ENCODE data around the gene TOM1L2. TPM values are rescaled to one million over a fixed set of nuclear protein-coding genes. Genes with fewer than 3 reads are reported as not detected.

The TOM1L2 gene
- total RNA-seq, 1 donor from 2014 or later: 88.6 TPM

DNA sequence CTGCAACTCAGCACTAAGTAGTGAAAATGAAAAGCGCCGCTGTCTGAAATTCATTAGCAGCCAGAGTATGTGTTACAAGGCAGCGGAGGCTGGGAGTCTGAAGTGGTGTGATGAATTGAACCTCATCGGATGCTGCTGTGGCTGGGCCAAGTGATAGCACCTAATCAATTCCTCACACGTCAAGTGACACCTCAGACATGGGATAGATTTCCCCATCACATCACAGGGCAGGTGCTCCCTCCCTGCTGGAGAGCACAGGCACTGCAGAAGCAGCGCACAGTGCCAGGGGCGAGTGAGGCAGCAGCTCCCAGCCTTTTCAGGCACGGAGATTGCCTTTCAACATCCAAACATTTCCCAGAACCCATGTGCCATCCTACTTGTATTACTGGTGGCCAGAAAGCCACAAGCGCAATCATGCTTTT is 32.7 kb upstream of the TOM1L2 start:
- Histone ChIP-seq H3K27ac (no peak overlapping the region), H3K4me3 (no peak overlapping the region), H3K9me3 (no peaks in the 10 kb centered on the region), H3K36me3 (no peaks in the 10 kb centered on the region), H3K4me1 (no peaks in the 10 kb centered on the region), H3K27me3 (no peaks in the 10 kb centered on the region)
- intact Hi-C loops (cut with DNase I): no loop called here
- TF ChIP-seq POLR2A (IDR thresholded peaks at IDR 0.05) (no peak), POLR2AphosphoS5 (IDR thresholded peaks at IDR 0.05; ENCODE audit: insufficient read depth in 1 of 2, low read depth in 1 of 2) (no peak)
- TF ChIP-seq, protein P1, sequence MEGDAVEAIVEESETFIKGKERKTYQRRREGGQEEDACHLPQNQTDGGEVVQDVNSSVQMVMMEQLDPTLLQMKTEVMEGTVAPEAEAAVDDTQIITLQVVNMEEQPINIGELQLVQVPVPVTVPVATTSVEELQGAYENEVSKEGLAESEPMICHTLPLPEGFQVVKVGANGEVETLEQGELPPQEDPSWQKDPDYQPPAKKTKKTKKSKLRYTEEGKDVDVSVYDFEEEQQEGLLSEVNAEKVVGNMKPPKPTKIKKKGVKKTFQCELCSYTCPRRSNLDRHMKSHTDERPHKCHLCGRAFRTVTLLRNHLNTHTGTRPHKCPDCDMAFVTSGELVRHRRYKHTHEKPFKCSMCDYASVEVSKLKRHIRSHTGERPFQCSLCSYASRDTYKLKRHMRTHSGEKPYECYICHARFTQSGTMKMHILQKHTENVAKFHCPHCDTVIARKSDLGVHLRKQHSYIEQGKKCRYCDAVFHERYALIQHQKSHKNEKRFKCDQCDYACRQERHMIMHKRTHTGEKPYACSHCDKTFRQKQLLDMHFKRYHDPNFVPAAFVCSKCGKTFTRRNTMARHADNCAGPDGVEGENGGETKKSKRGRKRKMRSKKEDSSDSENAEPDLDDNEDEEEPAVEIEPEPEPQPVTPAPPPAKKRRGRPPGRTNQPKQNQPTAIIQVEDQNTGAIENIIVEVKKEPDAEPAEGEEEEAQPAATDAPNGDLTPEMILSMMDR (IDR thresholded peaks at IDR 0.05): no peak
- no peak for DNase-seq (ENCODE audit: extremely low spot score in 2 of 2)

DNA sequence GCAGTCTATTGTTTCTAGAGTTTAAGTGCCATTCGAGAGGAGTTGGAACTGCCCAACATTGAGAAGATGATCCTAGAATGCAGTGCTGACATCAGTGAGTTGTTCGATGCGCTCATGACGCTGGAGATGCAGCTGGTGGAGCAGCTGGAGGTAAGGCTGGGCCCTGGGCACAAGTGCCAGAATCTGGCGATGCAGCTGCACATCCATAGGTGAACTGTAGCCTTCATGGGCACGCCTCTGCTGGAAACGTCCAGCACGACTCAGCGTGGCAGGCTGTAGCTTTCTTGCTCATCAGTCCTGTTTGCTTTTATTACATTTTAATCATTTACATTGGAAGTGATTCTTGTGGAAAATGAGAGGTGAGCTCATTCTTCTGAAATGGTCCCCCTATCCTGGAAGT is 32.1 kb upstream of the TOM1L2 start:
- Histone ChIP-seq H3K36me3 (no peaks in the 10 kb centered on the region), H3K4me3 (no peak overlapping the region), H3K27ac (no peak overlapping the region), H3K4me1 (no peaks in the 10 kb centered on the region), H3K27me3 (no peaks in the 10 kb centered on the region), H3K9me3 (no peaks in the 10 kb centered on the region)
- intact Hi-C loops (cut with DNase I): no loop called here
- no peak for DNase-seq (ENCODE audit: extremely low spot score in 2 of 2)
- TF ChIP-seq POLR2A (IDR thresholded peaks at IDR 0.05) (no peak), POLR2AphosphoS5 (IDR thresholded peaks at IDR 0.05; ENCODE audit: insufficient read depth in 1 of 2, low read depth in 1 of 2) (no peak)
- TF ChIP-seq, protein P1 (IDR thresholded peaks at IDR 0.05): no peak

DNA sequence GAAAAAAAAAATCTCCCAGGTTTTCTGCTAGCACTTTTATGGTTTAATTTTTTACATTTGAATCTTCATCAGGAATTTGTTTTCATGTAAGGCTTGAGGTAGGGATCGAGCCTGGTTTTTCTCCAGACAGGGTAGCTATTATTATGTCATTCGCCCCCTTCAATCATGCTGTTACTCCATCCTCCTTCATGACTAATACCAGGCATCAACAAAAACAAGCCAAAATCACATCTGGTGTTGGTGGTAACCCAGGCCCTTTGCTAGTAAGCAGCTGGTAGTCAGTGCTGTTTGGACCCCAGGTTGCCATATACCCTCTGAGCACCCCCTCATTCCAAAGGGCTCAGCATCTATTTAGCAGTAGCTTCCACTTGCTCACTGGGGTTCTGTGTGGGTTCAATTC is 30.0 kb upstream of the TOM1L2 start:
- Histone ChIP-seq H3K4me3 (no peak overlapping the region), H3K36me3 (no peaks in the 10 kb centered on the region), H3K27me3 (no peaks in the 10 kb centered on the region), H3K9me3 (no peaks in the 10 kb centered on the region), H3K27ac (no peak overlapping the region), H3K4me1 (no peaks in the 10 kb centered on the region)
- no peak for DNase-seq (ENCODE audit: extremely low spot score in 2 of 2)
- TF ChIP-seq POLR2A (IDR thresholded peaks at IDR 0.05) (no peak), POLR2AphosphoS5 (IDR thresholded peaks at IDR 0.05; ENCODE audit: insufficient read depth in 1 of 2, low read depth in 1 of 2) (no peak)
- TF ChIP-seq, protein P1 (IDR thresholded peaks at IDR 0.05): no peak
- intact Hi-C loops (cut with DNase I): no loop called here

DNA sequence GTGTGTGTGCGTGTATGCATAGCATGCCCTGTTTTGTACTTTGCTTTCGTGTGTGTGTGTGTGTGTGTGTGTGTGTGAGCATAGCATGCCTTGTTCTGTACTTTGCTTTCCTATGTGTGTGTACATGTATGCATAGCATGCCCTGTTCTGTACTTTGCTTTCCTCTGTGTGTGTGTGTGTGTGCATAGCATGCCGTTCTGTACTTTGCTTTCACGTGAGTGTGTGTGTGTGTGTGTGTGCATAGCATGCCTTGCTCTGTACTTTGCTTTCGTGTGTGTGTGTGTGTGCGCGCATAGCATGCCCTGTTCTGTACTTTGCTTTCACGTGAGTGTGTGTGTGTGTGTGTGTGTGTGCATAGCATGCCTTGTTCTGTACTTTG is 27.8 kb upstream of the TOM1L2 start:
- intact Hi-C loops (cut with DNase I): no loop called here
- DNase-seq (ENCODE audit: extremely low spot score in 2 of 2): no peak
- Histone ChIP-seq H3K4me3 (no peak overlapping the region), H3K9me3 (no peaks in the 10 kb centered on the region), H3K27me3 (no peaks in the 10 kb centered on the region), H3K27ac (no peak overlapping the region), H3K4me1 (no peaks in the 10 kb centered on the region), H3K36me3 (no peaks in the 10 kb centered on the region)
- TF ChIP-seq POLR2AphosphoS5 (IDR thresholded peaks at IDR 0.05; ENCODE audit: insufficient read depth in 1 of 2, low read depth in 1 of 2) (no peak), POLR2A (IDR thresholded peaks at IDR 0.05) (no peak)
- TF ChIP-seq, protein P1 (IDR thresholded peaks at IDR 0.05): no peak

DNA sequence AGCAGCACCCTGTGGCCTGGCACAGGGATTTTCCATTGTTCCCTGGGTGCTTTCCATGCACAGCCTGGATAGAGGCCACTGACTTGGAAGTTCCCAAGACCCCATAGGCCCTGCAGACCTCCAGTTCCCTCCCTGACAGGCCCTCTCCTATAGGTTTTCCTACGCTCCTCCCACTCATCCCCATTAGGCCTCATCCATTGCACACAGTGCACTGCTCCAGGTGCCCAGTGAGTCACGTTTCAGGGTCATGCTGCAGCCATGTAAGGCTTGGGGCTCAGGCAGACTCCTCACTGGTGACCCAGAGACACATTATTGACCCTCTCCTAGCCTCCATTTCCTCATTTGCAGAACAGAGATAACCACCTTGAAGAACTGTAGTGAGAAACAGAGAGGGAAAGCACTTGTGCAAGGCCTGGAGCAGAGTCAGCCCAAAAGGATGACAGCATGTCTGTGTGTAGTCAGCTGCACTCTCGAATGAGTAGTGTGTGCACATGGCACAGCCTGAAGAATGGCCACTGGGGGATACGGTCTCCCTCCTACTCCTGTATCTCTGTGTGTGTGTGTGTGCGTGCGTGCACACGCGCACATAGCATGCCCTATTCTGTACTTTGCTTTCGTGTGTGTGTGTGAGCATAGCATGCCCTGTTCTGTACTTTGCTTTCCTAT is 27.3 kb upstream of the TOM1L2 start:
- Histone ChIP-seq H3K27me3 (no peaks in the 10 kb centered on the region), H3K4me1 (peaks cover 4% of the 10 kb centered on the region), H3K4me3 (no peak overlapping the region), H3K36me3 (no peaks in the 10 kb centered on the region), H3K9me3 (no peaks in the 10 kb centered on the region), H3K27ac (no peak overlapping the region)
- intact Hi-C loops (cut with DNase I): no loop called here
- no peak for DNase-seq (ENCODE audit: extremely low spot score in 2 of 2)
- TF ChIP-seq POLR2A (IDR thresholded peaks at IDR 0.05): no peak
- TF ChIP-seq, protein P1 (IDR thresholded peaks at IDR 0.05): no peak
- no peak for TF ChIP-seq POLR2AphosphoS5 (IDR thresholded peaks at IDR 0.05; ENCODE audit: insufficient read depth in 1 of 2, low read depth in 1 of 2)
